NCI-H1436 treated with DMSO at 0.1 percent for 48 hours (cell line): ENCODE measurements around the gene LSAMP.

Source experiments
- DNase-seq: peaks from one replicate; lab custom pipeline; 2025; lab: John Stamatoyannopoulos, UW

LSAMP gene

DNA sequence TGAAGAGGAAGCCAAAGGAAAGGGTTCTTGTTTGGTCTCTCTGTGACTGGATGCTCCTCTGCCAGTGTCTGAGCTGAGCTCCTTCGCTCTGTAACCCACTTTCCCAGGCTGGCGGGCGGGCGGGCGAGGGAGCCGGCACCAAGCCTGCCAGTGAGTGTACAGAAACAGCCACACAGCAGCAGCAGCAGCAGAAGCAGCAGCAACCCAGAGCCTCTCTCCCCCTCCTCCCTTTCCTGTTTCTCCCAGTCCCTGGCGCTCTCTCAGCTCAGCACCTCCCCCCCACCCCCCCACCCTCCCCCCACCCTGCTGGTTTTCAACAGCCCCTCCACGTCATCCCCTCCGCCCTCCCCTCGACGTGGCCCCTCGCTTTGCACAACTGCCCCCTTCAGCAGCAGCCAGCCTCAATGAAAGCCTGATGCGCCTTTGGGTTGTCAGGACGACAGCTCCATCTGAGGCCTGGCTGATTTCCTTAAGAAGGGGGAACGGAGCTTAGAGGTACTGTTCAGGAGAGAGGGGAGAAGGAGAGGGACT, at the start of gene LSAMP:
TSS of gene LSAMP (minus strand) at position 177 of the 531 bp plus-strand sequence.
- peak; percentile 19 for DNase-seq

DNA sequence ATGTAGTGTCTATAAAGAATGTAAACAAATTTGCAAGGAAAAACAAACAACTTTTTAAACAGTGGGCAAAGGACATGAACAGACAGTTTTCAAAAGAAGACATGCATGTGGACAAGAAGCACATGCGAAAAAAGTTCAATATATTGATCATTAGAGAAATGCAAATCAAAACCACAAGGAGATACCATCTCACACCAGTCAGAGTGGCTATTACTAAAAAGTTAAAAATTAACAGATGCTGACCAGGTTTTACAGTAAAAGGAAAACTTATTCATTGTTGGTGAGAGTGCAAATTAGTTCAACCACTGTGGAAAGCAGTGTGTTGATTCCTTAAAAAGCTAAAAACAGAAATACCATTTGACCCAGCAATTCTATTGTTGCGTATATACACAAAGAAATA, 47.1 kb upstream of the LSAMP start:
- DNase-seq = no peak

DNA sequence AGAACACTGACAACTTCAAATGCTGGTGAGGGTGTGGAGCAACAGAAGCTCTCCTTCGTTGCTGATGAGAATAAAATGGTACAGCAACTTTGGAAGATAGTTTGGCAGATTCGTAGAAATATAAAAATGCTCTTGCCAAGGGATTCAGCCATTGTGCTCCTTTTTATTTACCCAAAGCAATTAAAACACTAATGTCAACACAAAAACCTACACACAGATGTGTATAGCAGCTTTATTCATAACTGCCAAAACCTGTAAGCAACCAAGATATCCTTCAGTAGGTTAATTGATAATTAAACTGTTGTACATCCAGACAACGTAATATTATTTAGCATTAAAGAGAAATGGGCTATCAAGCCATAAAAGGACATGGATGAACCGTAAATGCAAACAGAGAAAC, 37.8 kb upstream of the LSAMP start:
- no peak for DNase-seq

DNA sequence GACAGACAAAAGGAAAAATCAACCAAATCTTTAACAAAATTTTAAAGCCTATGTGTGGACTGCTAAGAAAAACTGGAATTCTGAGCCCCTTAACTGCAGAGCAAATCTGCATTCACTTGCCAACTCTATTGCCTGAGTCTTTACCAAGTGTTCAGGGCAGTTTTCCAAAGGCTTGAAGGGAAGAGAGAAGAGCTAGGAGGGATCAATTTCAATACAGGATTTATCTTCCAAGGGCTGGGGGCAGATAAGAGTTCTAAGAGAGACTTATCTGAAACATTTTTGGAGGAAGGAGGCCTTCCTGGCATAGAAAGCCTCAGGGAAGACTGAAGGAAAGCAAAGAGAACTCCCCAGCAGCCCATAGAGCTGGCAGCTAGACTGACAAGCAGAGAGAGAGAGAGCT, 31.4 kb upstream of the LSAMP start:
- DNase-seq = no peak

DNA sequence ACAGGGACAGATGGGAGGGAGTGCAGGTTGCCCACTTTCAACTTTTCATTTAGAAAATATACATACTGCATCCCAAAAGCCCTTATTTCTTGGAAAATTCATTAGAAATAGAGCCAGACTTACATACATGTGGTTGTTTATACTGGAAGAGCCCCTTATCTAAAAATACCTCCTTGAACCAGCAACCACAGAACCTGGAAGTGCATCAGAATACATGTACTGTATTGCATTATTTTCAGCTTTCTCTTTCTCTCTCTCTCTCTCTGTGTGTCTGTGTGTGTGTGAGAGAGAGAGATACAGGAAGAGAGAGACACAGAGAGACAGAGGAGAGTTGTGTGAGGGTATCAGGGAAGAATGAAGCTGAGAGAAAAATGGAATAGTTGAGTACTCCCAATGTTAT, 29.5 kb upstream of the LSAMP start:
- no peak for DNase-seq

DNA sequence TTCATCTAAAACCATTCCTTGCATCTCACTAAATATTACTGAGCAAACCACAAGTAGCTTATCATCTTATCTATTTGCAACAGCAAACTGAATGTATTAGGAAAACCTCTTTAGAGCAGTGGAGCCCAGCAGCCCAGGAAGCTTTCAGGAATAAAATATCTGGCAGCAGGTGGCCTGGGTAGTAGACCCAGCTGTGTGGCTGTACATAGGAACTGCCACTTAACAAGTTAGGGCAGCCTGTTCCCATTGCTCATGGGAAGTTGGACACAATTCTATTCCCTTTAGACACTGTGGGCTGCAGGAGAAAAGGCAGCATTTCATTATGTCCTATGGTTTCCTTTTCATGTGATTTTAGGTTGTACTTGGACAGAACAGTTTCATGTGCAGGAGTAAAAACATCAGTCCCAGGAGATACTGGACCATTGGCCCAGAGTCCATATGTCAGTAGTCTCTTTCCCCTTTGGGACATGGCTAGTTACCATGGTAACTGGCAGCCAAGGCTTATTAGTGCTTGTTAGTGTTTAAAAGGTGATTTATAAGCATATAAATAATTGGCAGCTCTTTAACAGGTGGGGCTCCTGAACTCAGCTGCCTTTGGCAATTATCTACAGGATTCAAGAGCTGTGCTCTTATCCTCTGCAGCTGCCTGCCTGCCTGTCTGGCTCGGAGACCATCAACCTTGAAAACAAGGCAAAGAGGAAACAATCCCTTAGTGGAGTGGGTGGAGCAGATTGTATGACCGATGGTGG, 28.9 kb upstream of the LSAMP start:
- DNase-seq = peak; percentile 97

DNA sequence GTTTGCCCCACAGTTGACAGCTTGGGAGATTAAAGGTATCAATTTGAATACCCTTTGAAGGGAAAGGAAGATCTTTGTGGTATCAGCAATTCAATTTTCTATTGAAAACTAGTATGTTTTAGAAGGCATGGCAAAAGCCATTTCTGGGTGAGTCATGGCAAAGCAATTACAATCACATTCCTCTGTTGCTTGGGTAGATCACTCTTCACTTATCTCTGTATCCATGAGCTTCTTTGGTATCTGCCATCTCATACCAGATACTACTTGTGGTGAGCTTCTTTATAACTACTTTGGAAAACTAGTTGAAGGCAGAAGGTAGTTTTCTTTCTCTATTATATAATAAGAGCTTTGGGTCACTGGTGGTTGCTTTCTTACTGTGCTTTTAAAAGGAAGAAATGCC, 28.3 kb upstream of the LSAMP start:
- DNase-seq = no peak

DNA sequence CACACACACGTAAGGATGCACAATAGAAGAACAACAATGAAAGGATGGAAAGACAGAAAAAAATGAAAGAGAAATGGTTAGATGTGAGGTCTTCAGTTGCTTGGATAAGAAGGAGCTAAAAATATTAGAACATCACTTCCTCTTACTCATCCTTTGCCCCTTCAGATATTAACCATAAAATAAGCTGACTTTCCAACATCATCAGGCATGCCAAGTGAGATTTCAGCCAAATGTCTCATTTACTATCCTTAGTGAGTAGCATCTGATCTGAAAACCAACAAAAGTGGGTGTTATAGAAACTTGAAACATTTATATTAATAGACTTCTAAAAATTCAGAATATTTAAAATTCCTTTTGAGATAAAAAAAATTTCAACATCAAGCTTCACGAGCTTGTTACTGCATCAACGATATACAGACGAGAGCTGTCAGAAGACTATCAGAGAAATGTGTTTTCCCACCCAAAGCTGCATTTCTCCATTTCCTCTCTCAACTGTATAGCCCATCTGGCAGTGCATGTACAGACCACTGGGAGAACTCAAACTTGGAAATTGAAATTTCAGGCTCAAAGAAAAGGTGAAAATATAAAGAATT, 25.4 kb upstream of the LSAMP start:
- DNase-seq = no peak

DNA sequence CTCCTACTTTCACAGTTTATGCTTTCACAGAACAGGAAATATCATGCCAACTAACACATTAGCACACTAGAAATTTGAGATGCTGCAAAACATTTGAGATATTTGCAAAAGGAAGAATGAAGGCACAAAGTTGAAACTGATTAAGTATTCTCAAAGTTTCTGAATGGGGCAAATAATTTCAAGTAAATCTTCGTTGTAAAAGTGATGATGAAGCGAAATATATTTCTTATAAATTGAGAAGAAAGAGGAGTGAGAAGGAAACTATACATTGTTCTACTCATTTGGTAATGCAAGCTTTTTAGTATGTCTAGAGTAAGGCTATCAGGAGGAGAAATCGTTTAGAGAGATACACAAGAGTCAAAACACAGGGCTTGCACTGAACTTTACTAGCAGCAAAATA, 24.3 kb upstream of the LSAMP start:
- no peak for DNase-seq

DNA sequence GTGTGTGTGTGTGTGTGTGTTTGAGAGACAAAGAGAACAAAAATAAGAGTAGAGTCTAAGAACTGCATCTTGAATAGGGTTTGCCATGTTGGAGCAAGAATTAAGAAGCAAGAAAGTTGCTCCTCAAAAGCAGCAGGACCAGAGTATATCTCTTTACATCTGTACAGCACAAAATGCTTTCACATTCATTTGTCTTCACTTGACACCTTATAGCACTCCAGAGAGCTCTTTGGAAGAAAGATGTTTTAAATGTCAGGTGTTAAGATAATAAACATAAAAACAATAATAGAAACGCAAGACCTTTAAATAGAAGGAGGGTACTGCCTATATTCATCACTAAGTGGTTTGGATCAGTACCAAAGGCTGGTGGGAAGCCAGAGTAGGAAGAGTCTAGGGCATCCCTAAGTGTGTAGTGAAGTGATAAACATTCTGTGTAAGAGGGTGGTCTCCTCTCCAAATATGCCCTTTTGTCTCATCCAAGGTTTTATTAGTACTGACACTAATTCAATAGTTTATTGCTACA, 19.1 kb upstream of the LSAMP start:
- DNase-seq = no peak

DNA sequence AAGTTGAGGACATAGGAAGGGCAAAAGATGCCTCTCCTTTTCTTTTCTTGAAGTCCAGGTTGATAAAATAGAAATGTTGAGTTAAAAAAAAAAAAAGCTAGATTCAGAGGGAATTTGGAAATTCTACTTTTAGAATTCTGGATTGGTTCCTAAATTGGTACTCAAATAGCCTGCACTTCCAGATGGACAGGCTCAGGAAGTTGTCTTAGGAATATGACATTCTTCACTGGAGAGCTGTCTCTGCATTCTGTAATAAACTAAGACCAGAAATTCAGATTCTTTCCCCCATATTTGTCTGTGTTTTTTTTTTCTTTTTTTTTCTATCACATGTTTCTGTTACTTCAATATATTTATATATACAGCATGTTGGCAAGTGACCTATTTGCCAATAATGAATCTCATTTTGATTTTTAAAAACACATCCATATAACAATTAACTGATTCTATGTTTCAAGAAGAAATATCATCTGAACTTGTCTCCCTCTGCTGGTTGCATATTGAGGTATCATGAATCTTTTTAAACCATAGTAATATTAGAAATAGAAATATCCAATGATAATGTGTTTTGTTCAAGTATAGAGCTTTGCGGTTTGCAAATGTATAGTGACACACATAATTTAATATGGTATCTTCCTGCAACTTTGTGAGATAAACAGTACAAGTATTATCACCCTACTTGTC, 8.5 kb upstream of the LSAMP start:
- no peak for DNase-seq

DNA sequence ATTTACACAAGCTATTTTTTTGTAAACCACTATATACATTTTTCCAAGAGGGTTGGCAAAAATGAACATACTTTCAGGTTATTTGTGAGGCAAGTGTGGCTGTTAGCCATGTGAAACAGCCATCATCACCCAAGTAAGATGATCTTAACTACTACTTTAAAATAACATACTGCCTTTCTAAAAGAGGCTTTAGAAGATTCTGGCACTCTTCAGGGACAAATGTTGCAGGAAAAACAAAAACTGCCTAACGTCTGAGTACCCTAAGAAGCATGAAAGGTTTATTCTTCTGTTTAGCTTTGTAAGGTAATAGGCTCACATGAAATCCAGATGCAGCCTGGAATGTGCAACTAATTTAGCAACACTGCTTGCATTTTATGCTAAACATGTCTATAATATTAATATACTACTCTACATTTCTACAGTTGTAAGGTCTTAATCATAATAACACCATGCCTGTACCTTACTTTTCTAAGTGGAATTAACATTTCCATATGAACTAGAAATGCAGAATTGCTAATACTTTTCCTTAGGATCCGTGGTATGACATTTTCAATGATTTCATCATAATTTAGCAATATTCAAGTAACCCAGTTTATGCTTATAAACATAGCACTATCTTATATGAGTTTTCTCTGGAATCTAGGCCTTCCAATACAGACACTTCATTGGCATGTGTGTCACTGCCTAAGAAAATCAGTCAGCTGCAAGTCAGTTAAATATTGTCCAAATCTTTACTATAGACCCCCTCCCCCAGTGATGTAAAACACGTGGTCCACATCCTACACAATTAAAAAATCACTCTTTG, 4.5 kb upstream of the LSAMP start:
- no peak for DNase-seq

DNA sequence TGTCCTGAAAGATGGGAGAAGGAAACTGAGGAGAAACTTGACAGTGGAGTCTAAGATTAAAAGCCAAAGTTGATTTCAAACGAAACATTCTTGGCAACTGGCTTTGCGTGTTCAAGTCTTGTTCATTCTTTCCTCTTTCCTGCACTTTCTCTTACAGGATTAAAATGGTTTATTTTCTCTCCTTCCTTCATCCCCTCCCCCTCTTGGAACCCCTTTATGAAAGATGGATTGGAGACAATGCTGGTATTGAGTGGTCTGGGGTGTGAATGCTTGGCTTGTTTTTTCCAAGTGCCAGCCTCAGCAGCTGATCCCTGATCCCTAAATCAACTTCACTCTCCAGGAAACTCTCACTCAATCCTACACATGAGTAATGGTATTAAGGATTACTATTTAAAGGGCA, 703 bp upstream of the LSAMP start:
- no peak for DNase-seq

DNA sequence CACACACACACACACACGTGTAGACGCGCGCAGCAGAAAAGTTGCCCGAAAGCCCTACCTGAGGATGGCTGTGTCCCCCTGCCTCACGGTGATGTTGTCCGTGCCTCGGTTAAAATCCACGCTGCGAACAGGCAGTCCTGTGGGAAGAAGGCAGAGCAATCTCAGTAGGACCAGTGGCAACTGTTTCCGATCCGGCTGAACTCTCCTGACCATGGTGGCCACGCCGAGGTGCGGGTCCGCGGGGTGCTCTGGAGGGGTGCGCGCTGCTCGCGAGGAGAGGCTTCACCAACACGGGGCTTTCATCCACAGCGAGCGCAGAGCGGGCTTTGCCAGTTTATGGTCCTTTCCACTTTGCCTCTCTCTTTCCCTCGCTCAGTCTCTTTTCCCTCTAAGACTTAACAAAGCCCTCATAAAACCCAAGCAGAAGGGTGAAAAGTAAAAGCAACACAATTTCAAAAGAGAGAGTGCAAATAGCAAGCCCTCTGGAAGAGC, 422 bp downstream of the LSAMP start:
- no peak for DNase-seq

DNA sequence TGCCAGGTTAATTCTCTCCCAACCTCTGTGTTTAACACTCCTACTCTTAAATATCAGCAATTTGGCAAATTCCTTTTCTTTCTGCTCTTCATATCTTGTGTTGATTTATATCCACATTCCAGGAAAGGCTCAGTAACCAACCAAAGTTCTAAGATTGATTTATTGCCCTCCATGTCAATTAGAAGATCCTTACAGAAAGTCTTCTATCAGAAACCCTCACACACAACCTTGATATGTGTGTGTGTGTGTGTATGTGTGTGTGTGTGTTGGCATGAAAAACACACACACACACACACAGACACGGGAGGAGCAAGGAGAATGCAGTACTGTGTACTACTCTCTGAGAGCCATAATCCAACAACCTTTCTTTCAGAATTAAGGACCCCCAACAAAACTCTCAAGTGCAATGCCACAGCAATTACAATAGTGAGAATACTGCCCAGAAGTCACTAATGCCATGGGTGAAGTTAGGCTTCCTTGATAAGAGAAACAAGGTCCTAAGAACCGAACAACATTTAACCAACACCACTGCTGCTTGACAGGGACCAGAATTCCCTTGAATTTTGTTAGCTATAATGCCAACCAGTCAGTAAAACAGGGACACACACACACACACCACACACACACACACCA, 1.1 kb downstream of the LSAMP start:
- DNase-seq = no peak

DNA sequence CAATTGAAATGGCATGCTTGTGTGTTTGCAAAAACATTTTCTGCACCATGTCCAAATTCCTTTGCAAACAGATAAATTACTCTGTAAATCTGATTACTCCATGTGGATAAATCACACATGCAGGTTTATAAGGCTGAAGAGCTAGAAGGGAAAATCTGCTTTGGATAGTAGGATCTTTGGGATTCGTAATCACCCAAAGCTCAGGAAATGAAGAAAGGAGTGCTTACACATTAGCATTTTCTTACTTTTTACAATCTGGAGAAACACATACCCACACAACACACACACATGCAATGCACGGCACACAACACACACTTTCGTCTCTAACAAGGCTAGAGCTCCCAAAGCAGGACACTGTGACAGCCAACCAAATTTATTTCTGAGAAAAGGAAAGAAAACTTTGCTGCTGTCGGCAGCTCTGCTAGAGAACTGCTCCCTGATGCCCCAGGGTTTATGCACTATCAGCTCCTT, 2.1 kb downstream of the LSAMP start:
- DNase-seq = no peak

DNA sequence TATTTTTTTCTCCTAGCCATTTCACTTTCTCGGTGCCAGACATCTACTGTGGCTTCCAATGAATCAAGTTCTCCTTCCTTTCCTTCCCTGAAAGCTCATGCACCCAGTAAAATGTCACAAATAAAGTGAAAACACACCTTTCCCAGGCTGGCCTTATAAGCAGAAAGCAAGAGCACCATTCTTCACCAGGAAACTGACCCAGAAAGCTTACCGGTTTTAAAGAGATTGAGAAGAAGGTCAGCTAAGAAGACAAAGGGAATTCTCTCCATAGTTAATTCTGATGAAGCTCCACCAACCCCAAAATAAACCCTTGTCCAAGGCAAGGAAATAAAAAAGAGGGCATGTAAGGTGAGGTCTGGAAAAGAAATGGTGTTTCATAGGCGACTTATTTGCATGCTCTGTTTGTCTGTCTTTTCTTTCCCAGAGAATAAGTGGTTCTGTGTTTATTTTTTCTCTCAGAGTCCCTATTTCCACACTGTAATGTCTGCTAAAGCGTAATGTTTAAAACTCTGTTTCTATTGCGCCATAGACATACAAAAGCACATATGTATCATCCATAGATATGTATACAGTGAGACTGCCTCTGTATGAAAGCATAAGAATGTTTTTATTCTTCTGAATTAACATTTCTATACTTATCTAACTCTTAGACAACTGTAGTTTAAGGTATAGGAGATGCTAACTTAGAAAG, 2.8 kb downstream of the LSAMP start:
- no peak for DNase-seq

DNA sequence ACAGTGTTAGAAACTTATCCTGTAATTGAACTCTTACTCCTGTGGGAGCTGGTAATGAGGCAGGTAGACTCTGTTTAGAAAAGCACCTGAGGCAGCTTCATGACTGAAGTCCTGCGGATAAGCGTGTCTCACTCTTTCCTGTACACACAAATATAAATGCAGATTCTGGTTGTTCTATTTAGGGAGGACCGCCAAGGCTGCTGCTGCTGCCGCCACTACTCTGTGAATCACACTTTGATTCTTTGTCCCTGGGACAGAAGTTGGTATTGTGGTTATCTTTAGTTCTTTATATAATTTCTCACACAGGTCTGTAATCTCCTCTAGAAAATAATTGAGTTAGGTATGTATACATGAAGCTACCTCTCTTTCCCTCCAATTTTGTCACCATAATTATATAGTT, 3.6 kb downstream of the LSAMP start:
- DNase-seq = no peak

DNA sequence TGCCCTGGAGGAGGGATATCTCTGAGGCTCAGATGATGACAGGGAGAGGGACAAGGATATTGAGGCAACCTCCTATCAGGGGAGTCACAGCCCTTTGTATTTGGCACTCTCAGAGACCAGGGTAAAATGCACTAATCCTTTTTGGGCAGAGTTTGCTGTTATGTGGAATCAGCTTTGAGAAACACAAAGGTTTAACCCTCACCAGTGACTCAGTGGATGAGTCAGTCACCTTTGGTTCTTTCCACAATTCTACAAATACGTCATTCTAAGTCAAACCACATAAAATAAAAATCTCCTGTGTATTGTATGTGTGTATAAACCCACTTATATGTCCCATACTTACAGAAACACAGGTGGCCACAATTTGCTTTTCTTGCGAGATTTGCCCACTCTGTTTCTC, 5.1 kb downstream of the LSAMP start:
- DNase-seq = no peak

DNA sequence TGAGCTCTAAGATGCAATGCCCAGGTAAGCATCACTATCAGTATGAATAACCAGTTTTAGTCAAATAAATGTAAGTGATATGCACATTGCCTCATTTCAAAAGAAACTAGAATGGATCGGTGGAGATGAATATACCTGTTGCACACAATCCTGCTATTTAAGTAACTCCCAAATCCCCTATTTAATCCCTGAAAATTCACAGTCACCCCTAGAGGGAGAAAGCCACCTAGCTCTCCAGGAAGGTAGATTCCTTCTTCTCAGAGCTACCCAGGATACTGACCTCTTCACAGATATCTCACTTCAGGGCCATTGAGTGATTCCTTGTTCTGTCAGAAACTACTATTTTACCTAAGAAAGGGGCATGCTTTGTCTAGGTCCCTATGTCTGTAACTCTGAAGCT, 11.7 kb downstream of the LSAMP start:
- no peak for DNase-seq

DNA sequence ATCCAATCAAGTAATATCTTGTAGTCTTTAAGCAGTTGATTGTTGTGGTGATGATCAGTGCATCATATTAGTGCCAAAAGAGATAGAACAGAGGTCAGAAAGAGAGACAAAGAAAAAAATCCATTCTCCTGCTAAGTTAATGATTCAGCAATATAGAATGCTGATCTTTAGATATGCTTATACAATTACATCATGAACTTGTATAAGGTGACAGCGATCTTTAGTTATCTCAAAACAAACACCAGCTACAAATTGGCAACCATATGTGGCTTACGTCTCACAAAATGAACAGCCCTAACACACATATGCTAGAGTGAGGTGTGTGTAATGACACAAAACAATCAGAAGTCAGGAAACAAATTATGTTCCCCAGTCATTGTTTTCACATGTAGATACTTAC, 12.5 kb downstream of the LSAMP start:
- DNase-seq = no peak
